ENCODE results near the gene SPTB.
"Not testable (repeated sequence)": the region's sequence is repeated elsewhere in the genome, so short reads cannot be mapped to it uniquely, and the experiment has no call there.

Gene SPTB

DNA sequence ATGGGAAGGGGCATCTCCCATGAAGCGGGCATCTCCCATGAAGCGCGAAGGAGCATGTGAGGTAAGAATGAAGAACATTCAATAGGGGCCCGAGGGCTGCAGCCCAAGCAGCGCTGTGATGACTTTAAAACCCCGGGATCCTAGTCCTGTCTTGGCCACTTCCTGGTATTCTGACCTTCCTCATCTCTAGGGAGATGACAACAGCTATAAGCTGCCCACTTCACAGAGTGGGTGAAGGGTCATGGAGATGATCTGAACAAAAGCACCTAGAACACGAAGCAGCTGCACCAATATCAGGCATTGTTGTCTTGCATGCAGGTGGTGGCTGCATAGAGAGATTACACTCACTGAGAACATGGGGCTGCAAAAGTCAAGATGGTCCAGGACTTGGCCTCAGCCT is 64.5 kb downstream of the SPTB start:
- no peak for DNase-seq

- DNase-seq, result no peak
Measured at GRCh38 chr14:64812412-64812811, 67.3 kb downstream of the SPTB start.

- no peak for DNase-seq
Measured at GRCh38 chr14:64811676-64812075, 68.0 kb downstream of the SPTB start.

DNA sequence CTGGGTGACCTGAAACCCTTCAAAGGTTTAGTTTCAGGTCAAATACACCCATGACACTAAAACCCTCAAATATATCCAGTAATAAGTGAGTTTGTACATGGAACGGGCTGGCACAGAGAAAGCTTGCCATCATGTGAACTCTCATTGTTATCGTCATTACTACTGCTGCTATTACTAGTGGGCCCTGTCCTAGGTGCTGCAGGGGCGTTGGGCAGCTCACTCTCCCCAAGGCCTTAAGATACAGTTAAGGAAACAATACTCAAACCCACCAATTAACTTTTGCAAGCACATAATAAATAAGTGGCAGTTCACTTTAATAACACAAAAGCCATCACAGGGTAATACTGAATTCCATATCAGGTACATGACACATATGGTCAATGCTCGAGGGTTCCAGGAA is 71.3 kb downstream of the SPTB start:
- DNase-seq, result no peak

GRCh38 chr14:64807551-64807950 is 72.2 kb downstream of the SPTB start:
- DNase-seq, result no peak

DNA sequence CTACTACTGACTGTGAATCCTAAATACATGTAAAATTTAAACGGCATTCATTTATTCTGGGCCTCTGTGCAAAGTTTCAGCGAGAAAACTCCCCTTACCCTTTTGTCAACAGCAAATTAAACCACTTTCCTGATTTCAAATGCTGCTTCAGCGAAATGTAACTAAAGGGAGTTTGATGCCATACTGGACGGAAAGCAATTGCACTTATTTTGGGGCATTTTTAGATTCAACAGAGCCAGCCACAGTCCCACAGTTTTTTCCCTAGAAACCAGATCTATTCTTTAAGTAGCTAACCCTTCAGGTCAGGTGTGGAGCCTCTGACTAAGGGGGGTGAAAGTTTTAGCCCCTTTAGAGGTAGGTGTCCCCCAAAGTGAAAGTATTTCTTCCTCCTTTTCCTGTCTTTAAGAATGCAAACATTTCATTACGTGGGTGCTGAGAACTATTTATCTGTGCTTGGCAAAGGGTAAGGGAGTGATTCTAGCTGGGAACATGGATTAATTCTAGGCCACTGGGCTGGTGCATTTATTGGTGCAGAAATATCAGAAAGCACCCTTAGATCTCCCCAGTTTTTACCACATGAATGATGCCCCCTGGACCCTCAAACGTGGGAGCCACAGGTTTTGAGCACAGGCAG is 72.7 kb downstream of the SPTB start:
- DNase-seq, result no peak

DNA sequence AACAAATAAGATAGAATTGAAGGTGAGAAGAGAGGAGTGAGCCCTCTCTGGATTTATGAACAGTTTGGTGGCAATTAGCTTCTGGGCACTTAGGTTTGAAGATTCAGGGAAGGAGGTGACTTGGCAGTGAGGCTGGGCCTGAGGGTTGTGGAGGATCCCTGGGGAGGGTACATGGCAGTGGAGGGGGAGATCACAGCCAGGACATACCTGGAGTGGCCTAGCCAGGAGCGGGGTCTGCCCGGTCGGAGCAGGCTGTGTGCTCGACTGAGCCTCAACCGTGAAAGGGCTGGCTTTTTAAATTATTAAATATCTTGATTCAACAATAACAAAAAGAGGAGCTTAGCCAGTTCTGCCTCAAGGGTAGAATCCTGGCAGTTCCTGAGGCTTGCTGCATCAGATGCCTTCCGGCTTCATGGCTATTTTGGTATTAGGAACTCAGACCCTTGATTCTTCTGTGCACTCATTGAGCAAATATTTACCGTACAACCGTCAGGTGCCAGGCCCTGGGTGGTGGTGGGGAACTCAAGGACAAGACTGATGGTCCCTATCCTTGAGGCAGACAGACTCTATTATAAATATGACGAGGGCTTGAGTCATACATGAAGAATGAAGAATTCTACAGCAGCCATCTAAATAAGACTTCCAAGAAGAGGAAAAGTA is 73.4 kb downstream of the SPTB start:
- DNase-seq, result no peak

- not testable (repeated sequence) for DNase-seq
Measured at GRCh38 chr14:64805646-64806045, 74.1 kb downstream of the SPTB start.

- DNase-seq, result no peak
Measured at GRCh38 chr14:64804754-64805260, 74.9 kb downstream of the SPTB start.

DNA sequence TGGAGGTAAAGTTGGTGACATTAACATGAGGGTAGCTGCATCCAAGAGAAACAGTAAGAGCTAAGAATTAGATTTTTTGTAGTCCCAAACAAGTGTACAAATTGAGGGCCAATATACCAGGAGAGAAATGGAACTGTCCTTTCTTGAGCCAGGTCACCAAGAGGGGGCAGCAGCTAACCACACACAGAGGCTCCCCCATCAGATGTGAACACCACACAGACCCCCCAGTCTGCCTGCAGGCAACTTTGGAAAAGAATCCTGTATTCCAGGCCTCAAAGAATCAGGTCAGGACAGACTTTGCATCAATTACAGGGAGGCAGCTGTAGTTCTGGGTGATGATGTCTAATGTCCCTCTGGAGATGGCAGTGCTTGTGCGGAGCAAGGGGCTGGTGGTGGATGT is 77.9 kb downstream of the SPTB start:
- DNase-seq, result peak; percentile 21

DNA sequence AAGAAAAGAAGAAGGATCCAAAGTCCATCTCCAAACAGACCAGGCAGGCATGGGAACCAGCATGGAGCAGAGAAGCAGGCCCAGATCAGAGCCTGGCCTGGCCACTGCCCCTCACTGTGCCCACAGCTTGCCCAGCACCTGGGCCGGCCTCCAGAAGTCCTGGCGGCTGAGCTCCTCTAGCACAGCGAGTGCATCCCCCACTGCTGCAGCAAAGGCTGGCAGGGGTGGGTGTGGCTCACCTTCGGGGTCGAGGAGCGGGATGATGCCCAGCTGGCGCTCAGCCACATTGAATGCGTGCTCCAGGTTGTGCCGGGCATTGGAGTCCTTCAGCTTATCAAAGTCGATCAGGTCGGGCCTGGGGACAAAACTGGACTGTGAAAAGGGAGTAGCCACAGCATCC is 78.7 kb downstream of the SPTB start:
- DNase-seq, result no peak

DNA sequence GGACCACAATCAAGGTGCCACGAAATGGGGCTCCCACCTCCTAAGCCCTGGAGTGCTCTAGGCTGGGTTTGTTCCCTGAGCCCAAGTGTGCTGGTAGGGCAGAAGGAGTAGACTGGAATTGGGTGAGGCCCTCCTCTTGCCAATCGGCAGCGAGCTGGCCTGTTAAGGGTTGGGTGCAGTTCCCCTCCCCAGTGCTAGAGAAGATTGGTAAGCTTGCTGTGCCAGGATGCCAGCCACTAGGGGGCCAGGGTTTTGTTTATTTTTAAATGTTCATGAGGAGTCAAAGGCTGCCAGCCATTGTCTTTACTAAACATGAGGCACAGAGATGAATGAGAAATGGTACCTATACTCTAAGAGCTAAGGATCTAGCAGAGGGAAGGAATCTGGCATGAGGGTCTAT is 79.7 kb downstream of the SPTB start:
- no peak for DNase-seq

GRCh38 chr14:64799555-64799954 is 80.2 kb downstream of the SPTB start:
- DNase-seq, result no peak

DNA sequence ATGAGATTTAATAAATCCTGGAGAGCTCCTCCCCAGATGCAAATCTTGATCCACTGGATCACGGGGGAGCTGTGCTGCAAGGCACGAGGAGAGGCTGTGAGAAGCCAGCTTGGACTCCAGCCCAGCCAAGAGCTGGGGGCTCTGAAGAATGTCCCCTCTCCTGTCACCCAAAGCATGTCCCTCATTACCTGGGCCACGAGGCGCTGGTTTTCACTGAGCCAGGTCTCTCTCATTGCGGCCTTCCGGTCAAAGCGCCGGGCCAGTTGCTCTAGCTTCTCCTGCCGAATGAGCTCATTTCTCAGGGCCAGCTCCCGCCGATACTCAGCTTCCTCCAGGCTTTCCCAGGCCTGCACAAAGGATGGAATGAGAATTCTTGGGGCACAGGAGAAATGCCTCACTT is 83.3 kb downstream of the SPTB start:
- no peak for DNase-seq

DNA sequence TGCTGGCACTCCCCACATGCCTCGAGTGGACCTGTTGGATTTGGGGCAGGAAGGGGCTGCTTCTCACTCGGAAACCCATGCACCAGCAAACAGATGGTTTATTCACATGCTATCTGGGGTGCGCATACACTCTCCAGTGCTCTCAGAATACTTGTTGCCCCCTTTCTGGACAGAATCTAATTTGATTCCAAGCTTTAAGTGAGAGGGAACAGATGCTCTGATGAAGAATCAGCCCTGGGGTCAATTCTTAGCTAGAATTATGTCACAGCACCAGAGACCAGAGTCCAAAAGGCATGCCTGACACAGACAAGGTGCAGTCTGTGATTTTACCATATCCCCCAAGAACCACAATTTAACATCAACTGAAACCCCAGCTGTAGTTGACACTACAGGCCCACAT is 83.8 kb downstream of the SPTB start:
- DNase-seq, result no peak

DNA sequence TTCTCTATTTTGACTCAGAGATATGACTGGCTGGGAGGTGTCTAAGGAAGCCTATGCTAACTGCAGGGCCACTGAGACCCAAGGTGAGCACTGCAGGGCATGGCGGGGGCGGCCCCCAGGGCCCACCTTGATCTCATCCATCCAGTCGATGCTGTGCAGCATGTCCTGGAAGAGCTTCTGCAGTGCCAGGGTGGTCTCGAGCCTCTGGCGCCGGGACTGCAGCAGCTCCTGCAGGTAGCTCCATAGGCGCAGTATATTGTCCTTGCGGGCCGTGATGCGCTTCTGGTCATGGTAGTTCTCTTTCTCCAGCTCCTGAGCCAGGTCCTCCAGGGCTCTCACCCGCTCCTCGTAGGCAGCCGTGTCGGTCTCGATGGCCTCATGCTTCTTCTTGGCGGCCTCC is 84.5 kb downstream of the SPTB start:
- DNase-seq, result no peak

- no peak for DNase-seq
Measured at GRCh38 chr14:64792871-64793560, 86.7 kb downstream of the SPTB start.

GRCh38 chr14:64792231-64792630 is 87.5 kb downstream of the SPTB start:
- no peak for DNase-seq

DNA sequence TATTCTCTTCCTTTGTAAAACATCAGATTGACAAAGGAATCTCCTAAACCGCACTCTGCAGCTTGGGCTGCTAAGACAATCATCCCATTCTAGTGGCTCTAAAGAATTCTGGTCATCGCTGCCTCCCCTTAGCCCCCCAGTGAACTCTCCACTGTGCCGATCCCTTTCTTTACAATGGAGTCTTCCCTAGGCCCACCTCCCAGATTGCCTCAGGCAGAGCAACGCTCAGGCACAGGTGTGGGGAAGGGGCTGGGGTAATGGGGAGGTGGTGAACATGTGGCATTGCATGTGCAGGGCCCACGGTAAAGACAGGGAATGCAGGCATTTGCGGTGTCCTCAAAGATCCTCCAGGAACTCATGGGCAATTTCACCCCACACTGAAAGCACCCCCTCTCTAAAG is 89.2 kb downstream of the SPTB start:
- no peak for DNase-seq

GRCh38 chr14:64789696-64790095 is 90.0 kb downstream of the SPTB start:
- no peak for DNase-seq

- no peak for DNase-seq
Measured at GRCh38 chr14:64788706-64789105, 91.0 kb downstream of the SPTB start.

GRCh38 chr14:64787619-64788018 is 92.1 kb downstream of the SPTB start:
- no peak for DNase-seq

DNA sequence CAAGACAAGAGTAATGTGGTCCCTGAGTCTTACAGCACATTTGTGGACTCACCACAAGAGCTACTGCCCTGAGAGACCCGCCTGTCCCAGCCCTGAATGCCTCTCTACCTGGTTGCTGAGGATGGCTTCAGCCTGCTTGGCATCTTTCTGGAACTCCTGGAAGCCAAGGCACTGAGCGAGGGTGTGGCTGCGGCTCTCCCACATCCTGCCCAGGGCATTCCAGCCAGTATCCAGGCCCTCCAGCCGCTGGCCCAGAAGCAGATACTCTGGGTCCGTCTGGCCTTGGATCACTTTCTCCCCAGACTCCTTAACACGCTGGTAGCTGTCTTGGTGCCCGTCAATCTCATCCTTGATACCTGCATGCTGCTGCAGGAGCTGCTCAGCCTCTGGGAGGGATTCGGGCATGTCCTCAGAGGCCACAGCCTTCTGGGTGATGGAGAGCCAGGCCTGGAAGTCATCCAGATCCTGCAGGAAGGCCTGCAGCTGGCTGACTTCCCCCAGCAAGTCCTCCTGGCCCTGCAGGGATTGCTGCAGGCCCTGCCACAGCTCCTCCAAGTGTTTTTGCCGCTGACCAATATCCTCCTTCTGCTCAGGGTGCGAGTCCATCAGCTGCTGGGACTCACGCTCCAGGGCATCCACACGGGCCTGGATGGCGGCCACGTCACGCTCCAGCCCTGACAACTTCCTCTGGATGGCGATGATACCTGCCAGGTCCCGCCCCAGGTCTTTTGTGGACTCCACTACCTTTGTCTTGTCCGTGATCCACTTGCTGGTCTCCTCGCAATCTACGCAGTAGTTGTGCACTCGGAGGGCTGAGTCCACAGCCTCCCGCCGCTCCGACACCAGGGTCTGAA is 93.2 kb downstream of the SPTB start:
- DNase-seq, result no peak

All from OCI-M1 (cell line).